Skeletal muscle satellite cell (primary cell): Measurements from ENCODE around the gene INAFM2.

Experiments
- H3K27me3 ChIP-seq: 2 replicates; pipeline ENCODE4 v1.7.0; 2013; ENCODE audit warnings: low read length; ENCODE audit not compliant: control insufficient read depth, insufficient read depth
- H3K36me3 ChIP-seq: 2 replicates; pipeline ENCODE4 v1.7.0; 2013; ENCODE audit warnings: mild to moderate bottlenecking, control low read depth, low read length; ENCODE audit not compliant: insufficient read depth
- H3K4me1 ChIP-seq: 2 replicates; pipeline ENCODE4 v1.7.0; 2013; ENCODE audit warnings: low read length; ENCODE audit not compliant: control insufficient read depth, insufficient read depth
- H3K4me2 ChIP-seq: 2 replicates; pipeline ENCODE4 v1.7.0; 2013; ENCODE audit warnings: mild to moderate bottlenecking, low read length
- H3K4me3 ChIP-seq: 2 replicates; pipeline ENCODE4 v1.7.0; 2013; ENCODE audit warnings: low read length
- H3K9ac ChIP-seq: 2 replicates; pipeline ENCODE4 v1.7.0; 2013; ENCODE audit warnings: mild to moderate bottlenecking, low read depth, low read length, moderate library complexity
- H3K9me3 ChIP-seq: replicated peaks from 2 replicates; pipeline ENCODE4 v1.7.0; 2013; ENCODE audit warnings: mild to moderate bottlenecking, control low read depth, low read length

The INAFM2 gene

DNA sequence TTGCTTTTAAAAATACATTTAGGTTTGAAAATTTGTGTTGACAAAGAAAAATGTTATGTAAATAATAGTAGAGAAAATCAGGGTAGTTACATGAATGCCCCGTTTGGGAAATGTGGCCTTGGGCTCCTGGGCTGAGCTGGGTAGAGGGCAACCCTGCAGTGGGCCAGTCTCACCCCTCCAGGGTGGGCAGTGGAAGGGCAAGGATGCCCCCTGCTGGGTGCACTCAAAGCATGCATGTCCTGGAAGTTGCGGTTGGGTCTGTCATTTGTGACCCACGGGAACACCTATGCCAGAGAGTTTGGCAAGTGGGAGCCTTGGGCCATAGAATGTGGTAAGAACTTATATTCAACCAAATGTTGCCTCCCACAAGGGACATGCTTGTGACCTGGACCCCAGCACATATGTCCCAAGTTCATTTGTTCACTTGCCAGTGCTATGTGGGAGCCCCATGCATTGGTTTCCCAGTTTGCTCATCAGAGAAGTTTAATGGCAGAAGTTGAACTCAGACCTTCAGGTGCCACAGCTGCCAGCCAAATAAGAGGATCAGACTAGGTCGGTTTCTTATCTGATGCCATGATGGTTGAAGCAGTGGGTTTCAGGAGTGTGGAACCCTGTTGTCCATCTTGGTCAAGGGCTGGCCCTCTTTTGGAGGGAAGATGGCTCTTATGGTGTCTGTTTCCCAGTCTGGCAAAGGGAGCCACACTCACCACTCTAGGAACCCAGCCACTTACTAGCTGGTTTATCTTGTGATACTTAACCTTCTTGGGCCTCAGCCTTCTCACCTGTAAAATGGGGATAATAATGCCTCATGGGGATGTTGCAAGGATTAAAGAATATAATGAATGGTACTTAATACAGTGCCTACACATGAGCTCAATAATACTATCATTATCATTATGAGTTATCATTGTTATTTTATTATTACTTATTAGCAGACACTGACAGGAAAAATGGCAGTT is 13.2 kb upstream of the INAFM2 start:
- no peak overlapping the region for H3K9ac ChIP-seq
- H3K4me3 ChIP-seq, result no peak overlapping the region
- H3K4me2 ChIP-seq, result no peak overlapping the region
- H3K9me3 ChIP-seq, result no peaks in the 10 kb centered on the region
- H3K27me3 ChIP-seq, result peaks cover 55% of the 10 kb centered on the region
- no peaks in the 10 kb centered on the region for H3K36me3 ChIP-seq
- H3K4me1 ChIP-seq, result peaks cover 20% of the 10 kb centered on the region

DNA sequence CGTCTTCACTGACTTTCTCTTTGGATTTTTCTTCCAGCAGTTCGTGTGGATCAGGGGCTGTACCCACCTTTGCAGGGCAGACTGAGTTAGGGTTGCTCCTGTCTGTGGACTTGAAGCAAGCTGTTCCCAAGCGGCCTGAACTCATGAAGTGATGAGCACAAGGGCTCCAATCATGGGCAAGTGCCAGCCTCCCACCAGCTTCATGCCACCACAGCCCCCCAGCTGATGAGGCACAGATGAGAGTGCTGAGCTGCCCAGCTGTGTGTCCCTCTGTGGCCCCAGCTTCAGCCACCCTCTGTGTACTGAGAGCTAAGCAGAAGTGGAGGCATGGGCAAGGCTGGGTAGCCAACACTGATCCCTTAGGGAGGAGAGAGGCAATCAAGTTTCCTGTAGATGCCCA is 12.5 kb upstream of the INAFM2 start:
- Histone ChIP-seq H3K9me3 (no peaks in the 10 kb centered on the region), H3K36me3 (no peaks in the 10 kb centered on the region), H3K4me1 (peaks cover 26% of the 10 kb centered on the region), H3K27me3 (peaks cover 47% of the 10 kb centered on the region), H3K9ac (no peak overlapping the region), H3K4me3 (no peak overlapping the region), H3K4me2 (no peak overlapping the region)

DNA sequence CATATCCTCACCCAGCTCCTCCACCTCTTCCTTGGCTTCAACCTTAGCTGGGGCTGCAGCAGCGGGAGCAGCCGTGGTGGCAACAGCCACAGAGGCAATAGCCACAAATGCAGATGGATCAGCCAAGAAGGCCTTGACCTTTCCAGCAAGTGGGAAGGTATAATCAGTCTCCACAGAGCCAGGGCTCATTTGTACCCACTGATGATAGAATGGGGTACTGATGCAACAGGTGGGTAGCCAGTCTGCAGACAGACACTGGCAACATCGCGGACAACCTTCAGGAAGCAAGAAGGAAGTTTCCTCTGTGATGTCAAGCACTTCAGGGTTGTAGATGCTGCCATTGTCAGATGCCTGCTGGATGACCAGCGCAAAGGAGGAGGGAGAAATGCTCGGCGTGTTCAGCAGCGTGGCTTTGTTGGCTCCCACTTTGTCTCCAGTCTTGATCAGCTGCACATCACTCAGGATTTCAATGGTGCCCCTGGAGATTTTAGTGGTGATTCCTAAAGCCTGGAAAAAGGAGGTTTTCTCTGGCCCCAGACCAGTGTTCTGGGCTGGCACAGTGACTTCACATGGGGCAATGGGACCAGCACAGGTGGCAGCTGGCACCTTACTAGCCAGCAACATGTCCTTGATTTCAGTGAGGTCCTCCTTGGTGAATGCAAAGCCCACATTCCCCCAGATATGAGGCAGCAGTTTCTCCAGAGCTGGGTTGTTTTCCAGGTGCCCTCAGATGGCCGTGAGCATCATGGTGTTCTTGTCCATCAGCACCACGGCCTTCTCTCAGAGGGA is 10.9 kb upstream of the INAFM2 start:
- no peak overlapping the region for H3K4me2 ChIP-seq
- no peaks in the 10 kb centered on the region for H3K36me3 ChIP-seq
- H3K27me3 ChIP-seq, result peaks cover 38% of the 10 kb centered on the region
- no peak overlapping the region for H3K4me3 ChIP-seq
- no peak overlapping the region for H3K9ac ChIP-seq
- peaks cover 26% of the 10 kb centered on the region for H3K4me1 ChIP-seq
- H3K9me3 ChIP-seq, result no peaks in the 10 kb centered on the region

DNA sequence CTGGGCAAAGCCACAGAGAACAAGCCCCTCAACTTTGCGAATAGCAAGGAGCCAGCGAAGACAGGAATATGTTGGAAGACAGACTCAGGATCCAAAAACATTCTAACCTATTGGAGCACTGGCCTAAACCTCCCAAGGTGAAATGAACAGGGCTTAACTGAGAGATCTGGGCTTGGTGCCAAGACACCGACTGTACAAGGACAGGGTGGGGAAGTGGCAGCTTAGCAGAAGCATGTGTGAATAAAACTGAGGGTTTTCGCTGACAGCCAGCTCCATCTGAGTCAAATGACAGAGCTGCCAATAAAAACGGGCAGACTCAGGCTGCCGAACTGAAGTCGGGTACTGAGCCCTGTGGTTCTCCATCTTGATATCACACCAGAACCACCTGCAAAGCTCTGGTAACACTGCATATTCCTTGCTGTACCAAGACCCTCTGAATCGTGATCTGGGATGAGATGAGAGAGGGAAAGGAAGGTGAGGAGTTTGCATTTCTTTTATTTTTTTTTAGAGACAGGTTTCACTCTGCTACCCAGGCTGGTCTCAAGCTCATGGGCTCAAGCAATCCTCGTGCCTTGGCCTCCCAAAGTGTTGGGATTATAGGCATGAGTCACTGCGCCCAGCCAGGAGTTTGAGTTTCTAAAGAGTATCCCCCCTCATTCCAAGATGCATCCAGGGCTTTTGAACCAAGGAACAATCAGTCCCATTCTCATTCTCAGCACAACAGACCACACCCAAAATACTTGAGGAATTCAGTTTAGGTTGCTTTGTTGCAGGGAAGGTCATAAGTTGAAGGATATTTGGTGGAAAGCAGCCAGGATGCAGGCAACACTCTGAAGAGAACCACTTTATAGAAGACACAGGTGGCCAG is 9.7 kb upstream of the INAFM2 start:
- Histone ChIP-seq H3K9me3 (no peaks in the 10 kb centered on the region), H3K4me1 (peaks cover 26% of the 10 kb centered on the region), H3K4me2 (peak overlapping the region; percentile 12), H3K36me3 (no peaks in the 10 kb centered on the region), H3K27me3 (peaks cover 38% of the 10 kb centered on the region), H3K4me3 (no peak overlapping the region), H3K9ac (no peak overlapping the region)

DNA sequence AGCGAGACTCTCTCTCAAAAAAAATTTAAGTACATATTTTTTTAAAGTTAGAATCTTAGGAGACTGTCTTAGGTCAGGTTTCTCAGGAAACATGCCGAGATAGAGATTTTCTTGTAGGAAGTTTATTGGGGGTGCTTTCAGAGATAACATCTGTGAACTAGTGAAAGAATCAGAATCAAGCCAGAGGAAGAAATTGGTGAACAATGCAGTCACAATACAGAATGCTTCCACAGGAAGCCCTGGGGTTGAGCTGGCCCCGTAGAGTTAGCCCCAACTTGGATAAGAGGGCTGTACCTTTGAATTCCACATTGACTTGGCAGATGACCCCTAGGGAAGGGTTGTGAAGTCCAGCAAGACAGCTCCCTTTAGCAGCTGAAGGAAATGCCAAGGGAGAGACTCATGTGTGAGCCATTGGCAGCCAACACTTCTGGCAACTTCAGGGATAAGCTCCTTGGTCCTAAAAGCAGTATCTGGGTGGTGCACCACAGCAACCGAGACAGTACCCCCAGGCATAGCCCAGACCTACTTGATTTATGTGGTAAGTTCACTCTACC is 8.7 kb upstream of the INAFM2 start:
- H3K27me3 ChIP-seq, result peaks cover 36% of the 10 kb centered on the region
- no peak overlapping the region for H3K9ac ChIP-seq

DNA sequence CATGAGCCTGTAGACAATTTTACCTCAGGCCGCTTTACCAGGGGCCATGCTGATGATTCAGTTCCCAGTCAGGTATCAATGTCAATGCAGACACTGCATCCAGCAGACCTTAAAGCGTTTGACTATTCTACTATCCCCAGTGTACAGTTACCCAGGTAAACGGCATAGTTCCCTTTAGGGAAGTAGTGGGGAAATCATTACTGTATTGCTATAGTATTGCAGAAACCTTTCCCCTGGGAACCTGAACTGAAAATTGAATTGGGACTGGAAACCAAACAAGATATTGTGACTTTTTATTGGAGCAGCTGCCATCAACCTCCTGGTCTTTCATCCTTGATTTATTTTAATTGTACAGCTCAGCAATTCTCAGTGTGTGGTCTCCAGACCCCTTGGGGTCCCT is 6.6 kb upstream of the INAFM2 start:
- Histone ChIP-seq H3K9me3 (no peaks in the 10 kb centered on the region), H3K4me3 (no peak overlapping the region), H3K4me2 (no peak overlapping the region), H3K4me1 (peaks cover 26% of the 10 kb centered on the region), H3K36me3 (no peaks in the 10 kb centered on the region), H3K27me3 (peaks cover 18% of the 10 kb centered on the region), H3K9ac (no peak overlapping the region)

More for the DNA sequence above, 8.7 kb upstream of the INAFM2 start:
- H3K36me3 ChIP-seq, result no peaks in the 10 kb centered on the region
- H3K4me1 ChIP-seq, result peaks cover 26% of the 10 kb centered on the region
- no peaks in the 10 kb centered on the region for H3K9me3 ChIP-seq
- peak overlapping the region; percentile 26 for H3K4me2 ChIP-seq
- H3K4me3 ChIP-seq, result no peak overlapping the region

DNA sequence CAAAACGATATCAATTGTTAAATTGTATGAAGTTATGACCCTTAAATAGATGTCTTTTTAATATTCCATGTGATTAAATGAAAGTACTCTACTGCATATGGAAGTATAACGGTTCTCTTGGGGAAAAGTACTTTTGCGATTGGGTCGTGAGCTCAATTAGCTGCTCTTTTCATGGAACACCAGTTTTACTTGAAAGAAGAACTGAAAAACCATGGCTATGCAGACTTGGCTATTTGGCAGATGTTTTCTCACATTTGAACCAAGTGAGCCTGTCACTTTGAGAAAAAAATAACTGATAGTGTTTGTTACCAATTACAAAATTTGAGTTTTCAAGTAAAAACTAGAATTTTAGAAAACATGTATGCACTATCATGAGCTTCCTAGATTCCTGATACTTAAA is 5.9 kb upstream of the INAFM2 start:
- no peak overlapping the region for H3K9ac ChIP-seq
- H3K4me1 ChIP-seq, result peaks cover 26% of the 10 kb centered on the region
- H3K36me3 ChIP-seq, result no peaks in the 10 kb centered on the region
- peaks cover 11% of the 10 kb centered on the region for H3K27me3 ChIP-seq
- H3K9me3 ChIP-seq, result no peaks in the 10 kb centered on the region
- H3K4me2 ChIP-seq, result no peak overlapping the region
- no peak overlapping the region for H3K4me3 ChIP-seq

DNA sequence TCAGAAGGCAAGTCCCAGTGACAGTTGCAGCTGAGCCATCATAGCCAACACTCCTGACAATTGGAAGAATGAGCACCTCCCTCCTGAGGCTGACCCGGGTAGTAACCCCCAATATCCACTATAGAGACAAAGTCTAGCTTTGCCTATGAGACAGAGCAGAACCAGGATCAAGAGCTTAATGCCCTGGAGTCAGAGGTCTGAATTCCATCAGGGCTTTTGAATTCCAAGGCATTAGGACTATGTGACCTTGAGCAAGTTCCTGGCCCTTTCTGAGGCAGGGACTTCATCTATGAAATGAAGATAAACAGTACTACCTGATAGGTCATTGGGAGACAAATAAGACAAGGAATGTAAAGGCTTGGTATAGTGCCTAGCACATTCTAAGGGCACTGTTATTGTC is 3.1 kb upstream of the INAFM2 start:
- no peak overlapping the region for H3K9ac ChIP-seq
- peaks cover 12% of the 10 kb centered on the region for H3K4me1 ChIP-seq
- no peak overlapping the region for H3K4me3 ChIP-seq
- H3K9me3 ChIP-seq, result no peaks in the 10 kb centered on the region
- H3K36me3 ChIP-seq, result no peaks in the 10 kb centered on the region
- H3K27me3 ChIP-seq, result peaks cover 7% of the 10 kb centered on the region
- no peak overlapping the region for H3K4me2 ChIP-seq

DNA sequence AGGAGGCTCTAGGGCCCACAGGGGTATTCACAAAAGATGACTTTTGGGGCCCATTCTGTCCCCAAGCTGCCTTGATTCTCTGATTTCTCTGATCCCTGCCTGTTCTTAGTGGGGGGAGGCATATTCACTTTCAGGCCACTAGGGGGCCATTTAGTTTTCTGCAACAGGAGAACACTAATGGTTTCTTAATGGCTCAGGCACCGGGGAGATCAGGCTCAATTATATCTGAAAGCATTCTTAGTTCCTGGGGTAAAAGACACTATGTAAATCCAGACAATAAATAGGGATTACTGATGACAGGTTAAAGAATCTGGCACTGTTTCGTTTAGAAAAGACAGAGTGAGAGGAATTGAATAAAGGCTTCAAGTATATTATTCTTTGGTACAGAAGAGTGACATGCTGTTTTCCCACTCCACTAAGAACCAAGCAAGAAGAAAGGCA is 2.5 kb upstream of the INAFM2 start:
- H3K4me3 ChIP-seq, result no peak overlapping the region
- H3K4me2 ChIP-seq, result no peak overlapping the region
- H3K9ac ChIP-seq, result no peak overlapping the region
- peaks cover 8% of the 10 kb centered on the region for H3K4me1 ChIP-seq
- no peaks in the 10 kb centered on the region for H3K36me3 ChIP-seq
- H3K27me3 ChIP-seq, result peaks cover 7% of the 10 kb centered on the region
- H3K9me3 ChIP-seq, result no peaks in the 10 kb centered on the region

DNA sequence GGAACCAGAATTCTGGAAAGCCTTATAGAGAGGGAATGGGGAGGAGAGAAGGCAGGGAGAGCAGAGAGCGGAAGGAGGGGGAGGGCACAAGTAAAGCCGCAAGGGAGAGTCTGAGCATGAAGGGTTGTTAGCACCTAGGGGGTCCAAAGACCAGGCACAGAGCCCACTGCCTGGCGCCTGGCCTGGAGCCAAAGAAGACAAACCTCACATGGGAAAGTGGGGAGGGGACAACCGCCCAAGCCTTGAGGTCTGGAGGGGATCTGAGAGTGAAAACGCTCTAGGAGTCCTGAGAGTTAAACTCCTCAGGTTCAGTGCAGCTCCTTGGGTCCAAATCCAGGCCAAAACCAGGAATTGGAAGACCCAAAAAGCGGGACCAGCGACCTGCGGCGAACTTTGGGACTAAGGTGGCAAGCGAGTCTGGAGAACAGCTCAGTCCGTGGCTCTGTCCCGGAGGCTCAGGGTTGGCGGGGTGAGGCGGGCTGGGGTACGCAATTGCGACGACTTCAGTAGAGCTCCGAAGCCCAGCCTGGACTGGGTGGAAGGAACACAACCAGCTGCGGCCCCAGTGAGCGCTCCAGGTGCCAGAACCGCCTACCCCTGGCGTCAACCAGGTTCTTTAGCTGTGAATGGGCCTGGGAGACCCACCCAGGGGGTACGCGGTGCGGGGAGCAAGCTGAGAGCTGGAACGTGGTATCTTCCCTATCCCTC is 807 bp upstream of the INAFM2 start:
- peaks cover 4% of the 10 kb centered on the region for H3K27me3 ChIP-seq
- H3K4me3 ChIP-seq, result peak overlapping the region; percentile 83
- peaks cover 9% of the 10 kb centered on the region for H3K4me1 ChIP-seq
- peak overlapping the region; percentile 87 for H3K4me2 ChIP-seq
- no peaks in the 10 kb centered on the region for H3K9me3 ChIP-seq
- H3K36me3 ChIP-seq, result no peaks in the 10 kb centered on the region
- H3K9ac ChIP-seq, result no peak overlapping the region
